CD14-positive monocyte (primary cell): Measurements from ENCODE around the gene STX2. TPM values are rescaled to one million over a fixed set of nuclear protein-coding genes. Genes with fewer than 3 reads are reported as not detected.

Experiments used
- DNase-seq, 3 donors: peaks; one replicate each; pipeline ENCODE4 v3.0.0-alpha.2; 2011 to 2022
- H2AFZ ChIP-seq: 2 replicates; pipeline ENCODE4 v1.6.0; 2012; ENCODE audit warnings: mild to moderate bottlenecking, low read depth, low read length, inconsistent platforms; ENCODE audit not compliant: insufficient read depth, poor library complexity, severe bottlenecking
- H3K27ac ChIP-seq, 2 donors: 1 replicate in 1 of 2; 2 replicates in 1 of 2; pipeline ENCODE4 v1.5.1; 2012 to 2013; ENCODE audit warnings: low read length in 2 of 2, control low read depth in 1 of 2, inconsistent platforms in 1 of 2, low read depth in 1 of 2, mild to moderate bottlenecking in 1 of 2
- H3K27me3 ChIP-seq, 2 donors: one replicate each; pipeline versions ENCODE4 v1.6.0 to v1.6.1; 2011 to 2013; ENCODE audit warnings: low read length in 2 of 2; ENCODE audit not compliant: control insufficient read depth in 2 of 2, insufficient read depth in 2 of 2
- H3K36me3 ChIP-seq, 2 donors: replicated peaks in 1 of 2; 1 replicate in 1 of 2; 2 replicates in 1 of 2; pipeline versions ENCODE4 v1.5.1 to v1.6.1; 2012 to 2013; ENCODE audit warnings: low read length in 2 of 2, control low read depth in 1 of 2, inconsistent platforms in 1 of 2, mild to moderate bottlenecking in 1 of 2; ENCODE audit not compliant: insufficient read depth in 2 of 2, control insufficient read depth in 1 of 2
- H3K4me1 ChIP-seq, 2 donors: 1 replicate in 1 of 2; 2 replicates in 1 of 2; pipeline versions ENCODE4 v1.5.1 to v1.6.1; 2012 to 2013; ENCODE audit warnings: low read length in 2 of 2, control low read depth in 1 of 2, inconsistent platforms in 1 of 2, mild to moderate bottlenecking in 1 of 2, moderate library complexity in 1 of 2; ENCODE audit not compliant: insufficient read depth in 2 of 2, control insufficient read depth in 1 of 2
- H3K4me2 ChIP-seq: replicated peaks from 2 replicates; pipeline ENCODE3; 2012; ENCODE audit warnings: low read length, moderate library complexity, mild to moderate bottlenecking; ENCODE audit not compliant: poor library complexity, severe bottlenecking; ENCODE audit errors: extremely low read depth
- H3K4me3 ChIP-seq, 3 experiments: fragments of 200-600 bp in 1 of 3; sonication (generic) in 1 of 3; replicated peaks in 1 of 3; 1 replicate in 2 of 3; 2 replicates in 1 of 3; pipeline ENCODE4 v1.5.1; 2011 to 2013; ENCODE audit warnings: low read length in 3 of 3, mild to moderate bottlenecking in 3 of 3, control low read depth in 2 of 3, low read depth in 2 of 3, inconsistent platforms in 1 of 3, moderate library complexity in 1 of 3
- H3K79me2 ChIP-seq: 2 replicates; pipeline ENCODE4 v1.6.0; 2012; ENCODE audit warnings: mild to moderate bottlenecking, control low read depth, inconsistent platforms, low read length, moderate library complexity; ENCODE audit not compliant: insufficient read depth
- H3K9ac ChIP-seq: 2 replicates; pipeline ENCODE4 v1.6.0; 2017; ENCODE audit warnings: low read length, mild to moderate bottlenecking; ENCODE audit not compliant: insufficient read depth, poor library complexity, severe bottlenecking
- H3K9me3 ChIP-seq, 2 donors: replicated peaks in 1 of 2; 1 replicate in 1 of 2; 2 replicates in 1 of 2; pipeline versions ENCODE4 v1.5.1 to v1.6.1; 2012 to 2013; ENCODE audit warnings: low read length in 2 of 2, control low read depth in 1 of 2; ENCODE audit not compliant: control insufficient read depth in 1 of 2, insufficient read depth in 1 of 2
- H4K20me1 ChIP-seq: 2 replicates; pipeline ENCODE4 v1.6.0; 2012; ENCODE audit warnings: mild to moderate bottlenecking, low read length, control low read depth, moderate library complexity; ENCODE audit not compliant: insufficient read depth
- H3K27ac Mint-ChIP-seq, 7 donors: one replicate each; pipeline ENCODE4 v1.8.0; 2020; ENCODE audit warnings: mild to moderate bottlenecking in 7 of 7, mixed read lengths in 7 of 7, moderate library complexity in 6 of 7, inconsistent platforms in 2 of 7
- H3K27me3 Mint-ChIP-seq, 3 donors: one replicate each; pipeline ENCODE4 v1.8.0; 2021 to 2022; ENCODE audit warnings: low read depth in 3 of 3, mild to moderate bottlenecking in 3 of 3, mixed read lengths in 3 of 3, moderate library complexity in 3 of 3, inconsistent platforms in 1 of 3
- H3K36me3 Mint-ChIP-seq, 2 donors: one replicate each; pipeline ENCODE4 v1.8.0; 2020; ENCODE audit warnings: mixed read lengths in 2 of 2, inconsistent platforms in 1 of 2, mild to moderate bottlenecking in 1 of 2
- H3K4me1 Mint-ChIP-seq: one replicate; pipeline ENCODE4 v1.8.0; 2020; ENCODE audit warnings: mild to moderate bottlenecking, mixed read lengths
- H3K4me3 Mint-ChIP-seq, 2 donors: one replicate each; pipeline ENCODE4 v1.8.0; 2020; ENCODE audit warnings: mild to moderate bottlenecking in 2 of 2, mixed read lengths in 2 of 2, moderate library complexity in 1 of 2
- H3K9me3 Mint-ChIP-seq, 7 donors: one replicate each; pipeline ENCODE4 v1.8.0; 2020 to 2022; ENCODE audit warnings: mixed read lengths in 7 of 7, mild to moderate bottlenecking in 6 of 7, moderate library complexity in 6 of 7, inconsistent platforms in 2 of 7
- WGBS: methylation state at CpG from one replicate; pipeline ENCODE4 v1.1.5; 2013; ENCODE audit warnings: missing lambda C conversion rate; ENCODE audit not compliant: insufficient coverage; 5-methylcytosine and 5-hydroxymethylcytosine counted together
- intact Hi-C, 2 donors: fragments of 100-400 bp; cut with micrococcal nuclease; formaldehyde crosslinking; loops; one replicate each; pipeline versions ENCODE4 v1.15.0 to v1.15.1; 2023
- polyA plus RNA-seq, 3 donors: library from polyadenylated mRNA; depleted of rRNA in 1 of 3; unstranded in 2 of 3; stranded (reverse) in 1 of 3; fragments of 300-500 nt in 2 of 3; fragments of >200 nt in 1 of 3; fragmentation: Illumina TruSeq in 2 of 3; gene quantifications; 1 replicate in 2 of 3; 2 replicates in 1 of 3; pipeline ENCODE4 v1.2.3, GENCODE V29; 2012 to 2021
- TF ChIP-seq, protein P1 (sequence below): fragments of 200-600 bp; IDR thresholded peaks from one replicate; pipeline ENCODE4 v1.8.0; 2022; ENCODE audit warnings: antibody characterized with exemption, mild to moderate bottlenecking

STX2 gene
- polyA plus RNA-seq, 3 donors, result 4.8 to 32.9 (median 7.6) TPM

DNA sequence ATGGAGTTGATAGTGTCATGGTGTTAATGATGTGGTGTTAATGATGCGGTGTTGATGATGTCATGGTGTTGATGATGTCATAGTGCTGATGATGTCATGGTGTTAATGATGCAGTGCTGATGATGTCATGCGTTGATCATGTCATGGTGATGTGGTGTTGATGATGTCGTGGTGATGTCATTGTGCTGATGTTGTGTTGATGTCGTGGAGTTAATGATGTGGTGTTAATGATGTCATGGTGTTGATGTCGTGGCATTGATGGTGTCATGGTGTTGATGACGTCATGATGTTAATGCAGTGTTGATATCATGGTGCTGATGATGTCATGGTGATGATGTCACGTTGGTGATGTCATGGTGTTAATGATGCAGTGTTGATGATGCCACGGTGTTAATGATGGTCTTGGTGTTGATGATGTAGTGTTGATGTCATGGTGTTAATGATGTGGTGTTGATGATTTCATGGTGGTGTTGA lies 73.8 kb downstream of the STX2 start:
- Mint-ChIP-seq H3K9me3 (no peaks in the 10 kb centered on the region), H3K27me3 (peaks cover 14 to 28% (median 20%) of the 10 kb centered on the region in 3 donors), H3K27ac (no peak overlapping the region), H3K4me3 (no peak overlapping the region), H3K36me3 (no peaks in the 10 kb centered on the region), H3K4me1 (no peaks in the 10 kb centered on the region)
- no peaks in the 10 kb centered on the region for H3K79me2 ChIP-seq
- WGBS, result 93% methylated on average over 8 of the region's 8 CpGs
- no peaks in the 10 kb centered on the region for H3K36me3 ChIP-seq
- H3K9ac ChIP-seq, result no peak overlapping the region
- H3K27me3 ChIP-seq, result peaks cover 0 to 18% of the 10 kb centered on the region in 2 donors
- no peaks in the 10 kb centered on the region for H4K20me1 ChIP-seq
- no peak for DNase-seq
- H3K4me1 ChIP-seq, result no peaks in the 10 kb centered on the region
- no peak overlapping the region for H3K27ac ChIP-seq
- H2AFZ ChIP-seq, result no peak overlapping the region
- H3K9me3 ChIP-seq, result peaks cover 13 to 22% of the 10 kb centered on the region in 2 donors
- TF ChIP-seq, protein P1, sequence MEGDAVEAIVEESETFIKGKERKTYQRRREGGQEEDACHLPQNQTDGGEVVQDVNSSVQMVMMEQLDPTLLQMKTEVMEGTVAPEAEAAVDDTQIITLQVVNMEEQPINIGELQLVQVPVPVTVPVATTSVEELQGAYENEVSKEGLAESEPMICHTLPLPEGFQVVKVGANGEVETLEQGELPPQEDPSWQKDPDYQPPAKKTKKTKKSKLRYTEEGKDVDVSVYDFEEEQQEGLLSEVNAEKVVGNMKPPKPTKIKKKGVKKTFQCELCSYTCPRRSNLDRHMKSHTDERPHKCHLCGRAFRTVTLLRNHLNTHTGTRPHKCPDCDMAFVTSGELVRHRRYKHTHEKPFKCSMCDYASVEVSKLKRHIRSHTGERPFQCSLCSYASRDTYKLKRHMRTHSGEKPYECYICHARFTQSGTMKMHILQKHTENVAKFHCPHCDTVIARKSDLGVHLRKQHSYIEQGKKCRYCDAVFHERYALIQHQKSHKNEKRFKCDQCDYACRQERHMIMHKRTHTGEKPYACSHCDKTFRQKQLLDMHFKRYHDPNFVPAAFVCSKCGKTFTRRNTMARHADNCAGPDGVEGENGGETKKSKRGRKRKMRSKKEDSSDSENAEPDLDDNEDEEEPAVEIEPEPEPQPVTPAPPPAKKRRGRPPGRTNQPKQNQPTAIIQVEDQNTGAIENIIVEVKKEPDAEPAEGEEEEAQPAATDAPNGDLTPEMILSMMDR, result no peak
- no peak overlapping the region for H3K4me3 ChIP-seq
- no peak overlapping the region for H3K4me2 ChIP-seq
- intact Hi-C loops, result no loop called here

DNA sequence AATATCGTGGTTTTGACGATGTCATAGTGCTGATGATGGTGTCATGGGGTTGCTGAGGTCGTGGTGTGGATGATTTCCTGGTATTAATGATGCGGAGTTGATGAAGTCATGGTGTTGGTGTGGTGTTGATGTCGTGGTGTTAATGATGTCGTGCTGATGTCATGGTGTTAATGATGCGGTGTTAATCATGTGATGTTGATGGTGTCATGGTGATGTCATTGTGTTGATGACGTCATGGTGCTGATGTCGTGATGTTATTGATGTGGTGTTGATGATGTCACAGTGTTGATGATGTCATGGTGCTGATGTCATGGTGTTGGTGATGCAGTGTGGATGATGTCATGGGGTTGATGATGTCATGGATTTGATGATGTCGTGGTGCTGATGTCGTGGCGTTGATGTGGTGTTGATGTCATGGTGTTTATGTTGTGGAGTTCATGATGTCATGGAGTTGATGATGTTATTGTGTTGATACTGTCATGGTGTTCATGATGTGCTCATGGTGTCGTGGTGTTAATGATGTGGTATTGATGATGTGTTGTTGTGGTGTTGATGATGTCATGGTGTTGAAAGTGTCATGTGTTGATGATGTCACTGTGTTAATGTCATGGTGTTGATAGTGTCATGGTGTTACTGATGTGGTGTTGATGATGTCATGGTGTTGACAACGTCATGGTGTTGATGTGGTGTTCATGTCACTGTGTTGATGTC lies 74.4 kb downstream of the STX2 start:
- 91% methylated on average over 14 of the region's 14 CpGs for WGBS
- no peaks in the 10 kb centered on the region for H3K4me1 Mint-ChIP-seq
- intact Hi-C loops, result no loop called here
- Histone ChIP-seq H3K9ac (no peak overlapping the region), H3K9me3 (peaks cover 13 to 22% of the 10 kb centered on the region in 2 donors), H4K20me1 (no peaks in the 10 kb centered on the region), H3K4me1 (no peaks in the 10 kb centered on the region), H3K79me2 (no peaks in the 10 kb centered on the region), H2AFZ (no peak overlapping the region), H3K27ac (no peak overlapping the region), H3K36me3 (no peaks in the 10 kb centered on the region), H3K27me3 (peaks cover 0 to 20% of the 10 kb centered on the region in 2 donors), H3K4me3 (no peak overlapping the region), H3K4me2 (no peak overlapping the region)
- no peaks in the 10 kb centered on the region for H3K9me3 Mint-ChIP-seq
- no peaks in the 10 kb centered on the region for H3K36me3 Mint-ChIP-seq
- no peak overlapping the region for H3K27ac Mint-ChIP-seq
- no peak overlapping the region for H3K4me3 Mint-ChIP-seq
- DNase-seq, result no peak
- peaks cover 14 to 30% (median 21%) of the 10 kb centered on the region in 3 donors for H3K27me3 Mint-ChIP-seq
- TF ChIP-seq, protein P1, result no peak
